IMR-90 (cell line): Measurements from ENCODE around the gene TMEM43. TPM values are rescaled to one million over a fixed set of nuclear protein-coding genes. Genes with fewer than 3 reads are reported as not detected.
A peak's percentile ranks its signal among the peaks of the same experiment; 100 is the strongest.

Experiments used
- ATAC-seq: fragments of 200-7000 bp; cut with Tn5 transposase; 2 replicates; pipeline ENCODE4 v1.9.1; 2020; ENCODE audit warnings: low read depth, mild to moderate bottlenecking, moderate library complexity
- BruUV-seq: library from RNA; stranded (reverse); fragments of 400-500 nt; replicated peaks from 2 replicates; lab custom pipeline; 2021; lab: Mats Ljungman, UMichigan
- CTCF ChIA-PET: fragments of 300-600 bp; formaldehyde crosslinking; extraction: SDS; loops from one replicate; lab custom pipeline; 2021; ENCODE audit warnings: antibody characterized with exemption; lab: Yijun Ruan, JAX
- POLR2A ChIA-PET: fragments of 300-600 bp; sonication (Branson Sonifier 250); formaldehyde crosslinking; loops from one replicate; lab custom pipeline; 2022; ENCODE audit warnings: antibody characterized with exemption; ENCODE audit not compliant: unreplicated experiment; lab: Charles Lee
- DNase-seq: peaks from one replicate; pipeline ENCODE4 v3.0.0; 2013
- H2AFZ ChIP-seq: replicated peaks from 2 replicates; pipeline ENCODE3; 2013; ENCODE audit warnings: low read length, mild to moderate bottlenecking; ENCODE audit not compliant: poor library complexity
- H2AK5ac ChIP-seq: 2 replicates; pipeline ENCODE4 v1.6.1; 2013; ENCODE audit warnings: low read depth, low read length, inconsistent platforms
- H2AK9ac ChIP-seq: replicated peaks from 2 replicates; pipeline ENCODE3; 2013; ENCODE audit warnings: mild to moderate bottlenecking, low read depth, low read length, moderate library complexity; ENCODE audit not compliant: poor library complexity
- H2BK120ac ChIP-seq: 2 replicates; pipeline ENCODE4 v1.6.1; 2013; ENCODE audit warnings: low read depth, low read length, inconsistent platforms
- H2BK15ac ChIP-seq: 3 replicates; pipeline ENCODE4 v1.6.1; 2013; ENCODE audit warnings: low read depth, low read length, inconsistent platforms
- H2BK20ac ChIP-seq: 2 replicates; pipeline ENCODE4 v1.6.1; 2013; ENCODE audit warnings: low read depth, mild to moderate bottlenecking, inconsistent platforms, low read length, moderate library complexity
- H2BK5ac ChIP-seq: 2 replicates; pipeline ENCODE4 v1.6.1; 2013; ENCODE audit warnings: mild to moderate bottlenecking, low read depth, low read length, inconsistent platforms; ENCODE audit not compliant: poor library complexity, severe bottlenecking
- H3K14ac ChIP-seq: replicated peaks from 2 replicates; pipeline ENCODE4 v1.6.1; 2013; ENCODE audit warnings: low read depth, low read length, inconsistent platforms
- H3K18ac ChIP-seq: 2 replicates; pipeline ENCODE4 v1.6.1; 2013; ENCODE audit warnings: low read depth, low read length, control low read depth
- H3K23ac ChIP-seq: 2 replicates; pipeline ENCODE4 v1.6.1; 2013; ENCODE audit warnings: low read depth, low read length, inconsistent platforms
- H3K27ac ChIP-seq: 2 replicates; pipeline ENCODE4 v1.5.1; 2013; ENCODE audit warnings: mild to moderate bottlenecking, control low read depth, low read length; ENCODE audit not compliant: insufficient read depth
- H3K27me3 ChIP-seq: 2 replicates; pipeline ENCODE4 v1.6.1; 2013; ENCODE audit warnings: low read length; ENCODE audit not compliant: control insufficient read depth, insufficient read depth
- H3K36me3 ChIP-seq: 2 replicates; pipeline ENCODE4 v1.6.1; 2013; ENCODE audit warnings: low read length, mixed read lengths; ENCODE audit not compliant: control insufficient read depth, insufficient read depth
- H3K4ac ChIP-seq: 2 replicates; pipeline ENCODE4 v1.6.1; 2013; ENCODE audit warnings: low read depth, low read length, inconsistent platforms
- H3K4me1 ChIP-seq: 2 replicates; pipeline ENCODE4 v1.6.1; 2013; ENCODE audit warnings: low read length, mixed read lengths; ENCODE audit not compliant: control insufficient read depth, insufficient read depth
- H3K4me2 ChIP-seq: 2 replicates; pipeline ENCODE4 v1.6.1; 2013; ENCODE audit warnings: low read depth, mild to moderate bottlenecking, control low read depth, low read length, moderate library complexity
- H3K4me3 ChIP-seq: 2 replicates; pipeline ENCODE4 v1.5.1; 2013; ENCODE audit warnings: low read depth, mild to moderate bottlenecking, control low read depth, low read length, moderate library complexity; ENCODE audit not compliant: insufficient read depth
- H3K56ac ChIP-seq: 2 replicates; pipeline ENCODE4 v1.6.1; 2013; ENCODE audit warnings: low read length, inconsistent platforms; ENCODE audit not compliant: insufficient read depth; ENCODE audit errors: extremely low read depth
- H3K79me1 ChIP-seq, 2 experiments: 2 replicates each; pipeline ENCODE4 v1.6.1; 2013; ENCODE audit warnings: low read length in 2 of 2, inconsistent platforms in 1 of 2, low read depth in 1 of 2
- H3K9ac ChIP-seq: 2 replicates; pipeline ENCODE4 v1.6.1; 2013; ENCODE audit warnings: low read depth, low read length, control low read depth
- H3K9me1 ChIP-seq: 2 replicates; pipeline ENCODE4 v1.6.1; 2013; ENCODE audit warnings: low read length, inconsistent platforms; ENCODE audit not compliant: insufficient read depth
- H3K9me3 ChIP-seq: 2 replicates; pipeline ENCODE4 v1.6.1; 2013; ENCODE audit warnings: low read length; ENCODE audit not compliant: control insufficient read depth, insufficient read depth
- H4K20me1 ChIP-seq: 2 replicates; pipeline ENCODE4 v1.6.1; 2013; ENCODE audit warnings: low read length, inconsistent platforms; ENCODE audit not compliant: insufficient read depth
- H4K5ac ChIP-seq: 2 replicates; pipeline ENCODE4 v1.6.1; 2013; ENCODE audit warnings: mild to moderate bottlenecking, low read depth, low read length, control low read depth
- H4K8ac ChIP-seq, 2 experiments: 2 replicates each; pipeline ENCODE4 v1.6.1; 2013; ENCODE audit warnings: low read depth in 2 of 2, low read length in 2 of 2, control low read depth in 1 of 2, inconsistent platforms in 1 of 2
- H4K91ac ChIP-seq: 2 replicates; pipeline ENCODE4 v1.6.1; 2013; ENCODE audit warnings: low read depth, low read length, inconsistent platforms; ENCODE audit not compliant: insufficient read depth
- CHD1 ChIP-seq: IDR thresholded peaks from 2 replicates; pipeline ENCODE4 v1.6.1; 2012; ENCODE audit warnings: low read depth, low read length, improper control_type of control experiment
- FOS ChIP-seq: fragments of 150-350 bp; IDR thresholded peaks from 2 replicates; pipeline ENCODE4 v1.6.1; 2016; ENCODE audit warnings: low read depth, low read length
- MXI1 ChIP-seq: IDR thresholded peaks from 2 replicates; pipeline ENCODE4 v1.6.1; 2012; ENCODE audit warnings: low read depth, mild to moderate bottlenecking, low read length, moderate library complexity, borderline replicate concordance
- NFE2L2 ChIP-seq: fragments of 150-350 bp; IDR thresholded peaks from 2 replicates; pipeline ENCODE4 v1.6.1; 2016; ENCODE audit warnings: low read depth, mild to moderate bottlenecking, low read length
- POLR2A ChIP-seq: IDR thresholded peaks from 2 replicates; pipeline ENCODE4 v1.6.1; 2012; ENCODE audit warnings: mild to moderate bottlenecking, low read depth, low read length
- RAD21 ChIP-seq: IDR thresholded peaks from 2 replicates; pipeline ENCODE4 v1.6.1; 2012; ENCODE audit warnings: low read length, improper control_type of control experiment
- SMC3 ChIP-seq: fragments of 150-350 bp; IDR thresholded peaks from 2 replicates; pipeline ENCODE4 v1.6.1; 2016; ENCODE audit warnings: low read depth, mild to moderate bottlenecking, antibody characterized with exemption, low read length, moderate library complexity
- WGBS, 2 experiments: methylation state at CpG; one replicate each; pipeline versions ENCODE4 v1.1.5 to v1.1.7; 2013; ENCODE audit warnings: missing lambda C conversion rate in 2 of 2; ENCODE audit not compliant: insufficient read length in 1 of 2; ENCODE audit errors: extremely low coverage in 2 of 2; 5-methylcytosine and 5-hydroxymethylcytosine counted together
- dilution Hi-C: fragments of 300-500 bp; cut with HindIII; formaldehyde crosslinking; loops from one replicate; pipeline ENCODE4 v1.14.3; 2018; ENCODE audit warnings: low sequenced_read_pairs; ENCODE audit not compliant: unreplicated experiment
- in situ Hi-C: fragments of 300-500 bp; cut with MboI; formaldehyde crosslinking; loops from 3 replicates; pipeline ENCODE4 v1.14.3; 2019; ENCODE audit warnings: low sequenced_read_pairs, inconsistent platforms, mixed read lengths
- intact Hi-C: fragments of 100-400 bp; cut with micrococcal nuclease; formaldehyde crosslinking; loops from 2 replicates; pipeline ENCODE4 v1.10.0; 2022
- polyA plus RNA-seq, 3 experiments: library from polyadenylated mRNA; depleted of rRNA; stranded (reverse); fragments of >200 nt; gene quantifications; 2 replicates each; pipeline ENCODE4 v1.2.3, GENCODE V29; 2012; ENCODE audit warnings: low replicate concordance in 1 of 3
- total RNA-seq: library from RNA; depleted of rRNA; stranded (reverse); fragments of >200 nt; gene quantifications from 2 replicates; pipeline ENCODE4 v1.2.3, GENCODE V29; 2012
- TF ChIP-seq, protein P1 (sequence below): conservative IDR thresholded peaks from 2 replicates; pipeline ENCODE4 v1.5.1; 2012; ENCODE audit warnings: mild to moderate bottlenecking, low read depth, low read length, improper control_type of control experiment

The TMEM43 gene
- total and polyA plus RNA-seq, 2 of the 4 experiments (the other 2 are of a cell fraction), result 109 to 114 TPM

DNA sequence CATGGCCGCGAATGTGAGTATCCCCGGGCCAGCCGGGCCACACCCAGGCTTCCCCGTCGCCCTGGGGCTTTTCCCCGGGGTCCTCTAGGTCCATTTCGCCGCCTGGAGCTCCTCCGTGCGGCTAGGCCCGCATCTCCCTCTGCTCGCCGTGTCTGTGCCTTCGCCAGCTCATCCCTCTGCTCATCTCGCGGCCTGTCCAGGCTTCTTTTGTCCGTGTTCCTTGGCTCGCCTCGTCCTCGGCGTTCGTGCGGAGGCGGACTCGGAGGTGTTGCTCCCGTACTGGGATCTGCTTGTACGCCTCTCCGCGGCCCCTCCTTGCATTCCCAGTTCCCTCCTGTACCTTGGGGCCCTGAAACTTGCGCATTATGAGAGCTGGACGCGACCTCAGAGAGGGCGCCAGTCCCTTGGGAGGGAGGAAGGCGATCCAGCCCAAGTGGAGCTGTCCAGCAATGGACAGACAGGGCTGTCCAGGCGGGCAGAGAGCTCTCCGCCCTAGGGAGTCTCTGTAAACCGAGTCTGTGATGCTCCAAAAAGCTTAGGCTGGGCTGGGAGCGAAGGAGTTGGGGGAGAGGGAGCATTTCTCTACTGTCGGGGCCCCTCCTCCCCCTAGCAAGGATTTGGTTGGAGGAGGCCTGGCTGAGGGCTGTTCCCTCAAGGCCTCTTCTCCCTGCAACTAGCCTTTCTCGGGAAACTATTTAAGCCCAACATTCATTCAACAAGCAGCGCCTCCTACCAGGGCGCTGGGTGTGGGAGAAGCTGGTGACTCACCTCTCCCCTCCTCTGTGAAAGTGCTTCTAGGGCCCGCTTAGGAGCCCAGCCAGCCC lies 553 bp downstream of the TMEM43 start:
- ATAC-seq (peak; percentile 65), DNase-seq (peak; percentile 94)
- peaks cover 27% of the 10 kb centered on the region for H3K9me1 ChIP-seq
- H4K91ac ChIP-seq, result peak overlapping the region; percentile 81
- H3K23ac ChIP-seq, result peak overlapping the region; percentile 78
- no peak overlapping the region for H2BK20ac ChIP-seq
- H3K9ac ChIP-seq, result peak overlapping the region; percentile 85
- peak overlapping the region; percentile 62 for H3K14ac ChIP-seq
- peak overlapping the region; percentile 99 for H2AK9ac ChIP-seq
- peaks cover 34 to 69% of the 10 kb centered on the region in 2 experiments for H3K79me1 ChIP-seq
- H3K56ac ChIP-seq, result peak overlapping the region; percentile 75
- BruUV-seq, result TSS peak; percentile 55
- no peaks in the 10 kb centered on the region for H3K9me3 ChIP-seq
- peaks cover 15% of the 10 kb centered on the region for H3K4me1 ChIP-seq
- H2AK5ac ChIP-seq, result peak overlapping the region; percentile 86
- in situ Hi-C loops (loop anchor here (25.0 kb wide), 1 partner anchor 88 kb away; no protein-coding TSS in a partner anchor), dilution Hi-C loops (no loop called here), intact Hi-C loops (loop anchor here (1.0 to 5.0 kb wide), 3 partner anchors 19 to 342 kb away; no protein-coding TSS in a partner anchor)
- CTCF ChIA-PET, result interaction anchor here (0.7 to 1.9 kb wide), 5 partner anchors 14 to 468 kb away, joined by 3 to 11 read pairs (median 4); no protein-coding TSS in a partner anchor
- POLR2A ChIA-PET, result interaction anchor here (0.5 to 1.3 kb wide), 3 partner anchors 19 to 351 kb away, joined by 4 to 6 read pairs (median 4); no protein-coding TSS in a partner anchor
- no peak overlapping the region for H2BK15ac ChIP-seq
- WGBS, 2 experiments, result 0% methylated on average over 17 of the region's 44 CpGs; no CpG with 5 or more reads in 1 of the 2 experiments
- peaks cover 22% of the 10 kb centered on the region for H3K36me3 ChIP-seq
- no peaks in the 10 kb centered on the region for H3K27me3 ChIP-seq
- peak overlapping the region; percentile 2; the same call in 1 of the 2 replicates for H3K18ac ChIP-seq
- peaks cover 32% of the 10 kb centered on the region for H4K20me1 ChIP-seq
- TF ChIP-seq POLR2A, result peak; percentile 44; the same call in 1 of the 2 replicates
- no peak for TF ChIP-seq CHD1
- peak; percentile 83 for TF ChIP-seq FOS
- TF ChIP-seq SMC3, result no peak
- TF ChIP-seq, protein P1, sequence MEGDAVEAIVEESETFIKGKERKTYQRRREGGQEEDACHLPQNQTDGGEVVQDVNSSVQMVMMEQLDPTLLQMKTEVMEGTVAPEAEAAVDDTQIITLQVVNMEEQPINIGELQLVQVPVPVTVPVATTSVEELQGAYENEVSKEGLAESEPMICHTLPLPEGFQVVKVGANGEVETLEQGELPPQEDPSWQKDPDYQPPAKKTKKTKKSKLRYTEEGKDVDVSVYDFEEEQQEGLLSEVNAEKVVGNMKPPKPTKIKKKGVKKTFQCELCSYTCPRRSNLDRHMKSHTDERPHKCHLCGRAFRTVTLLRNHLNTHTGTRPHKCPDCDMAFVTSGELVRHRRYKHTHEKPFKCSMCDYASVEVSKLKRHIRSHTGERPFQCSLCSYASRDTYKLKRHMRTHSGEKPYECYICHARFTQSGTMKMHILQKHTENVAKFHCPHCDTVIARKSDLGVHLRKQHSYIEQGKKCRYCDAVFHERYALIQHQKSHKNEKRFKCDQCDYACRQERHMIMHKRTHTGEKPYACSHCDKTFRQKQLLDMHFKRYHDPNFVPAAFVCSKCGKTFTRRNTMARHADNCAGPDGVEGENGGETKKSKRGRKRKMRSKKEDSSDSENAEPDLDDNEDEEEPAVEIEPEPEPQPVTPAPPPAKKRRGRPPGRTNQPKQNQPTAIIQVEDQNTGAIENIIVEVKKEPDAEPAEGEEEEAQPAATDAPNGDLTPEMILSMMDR, result peak; percentile 31
- TF ChIP-seq MXI1, result peak; percentile 82
- TF ChIP-seq NFE2L2, result no peak
- peak; percentile 20; the same call in 1 of the 2 replicates for TF ChIP-seq RAD21
- H3K27ac ChIP-seq, result peak overlapping the region; percentile 77
- H2BK120ac ChIP-seq, result peak overlapping the region; percentile 16; the same call in 1 of the 2 replicates
- H3K4me2 ChIP-seq, result peak overlapping the region; percentile 93
- H3K4ac ChIP-seq, result peak overlapping the region; percentile 78
- peak overlapping the region; percentile 61 for H3K4me3 ChIP-seq
- peak overlapping the region; percentile 58 for H2BK5ac ChIP-seq
- H2AFZ ChIP-seq, result peak overlapping the region; percentile 95
- H4K5ac ChIP-seq, result 0 out of 2 replicates have a peak overlapping the region, but pooled peaks have one; percentile 1
- H4K8ac ChIP-seq, result peak overlapping the region; percentile 28 to 57; a peak in 2 of 4 replicates
